ENCODE results near the gene ELOVL6. TPM values are rescaled to one million over a fixed set of nuclear protein-coding genes. Genes with fewer than 3 reads are reported as not detected.
"Not testable (repeated sequence)": the region's sequence is repeated elsewhere in the genome, so short reads cannot be mapped to it uniquely, and the experiment has no call there.

Gene ELOVL6
- total RNA-seq, 3 donors from 2014 or later, result 21.8 to 59.8 (median 50.3) TPM

DNA sequence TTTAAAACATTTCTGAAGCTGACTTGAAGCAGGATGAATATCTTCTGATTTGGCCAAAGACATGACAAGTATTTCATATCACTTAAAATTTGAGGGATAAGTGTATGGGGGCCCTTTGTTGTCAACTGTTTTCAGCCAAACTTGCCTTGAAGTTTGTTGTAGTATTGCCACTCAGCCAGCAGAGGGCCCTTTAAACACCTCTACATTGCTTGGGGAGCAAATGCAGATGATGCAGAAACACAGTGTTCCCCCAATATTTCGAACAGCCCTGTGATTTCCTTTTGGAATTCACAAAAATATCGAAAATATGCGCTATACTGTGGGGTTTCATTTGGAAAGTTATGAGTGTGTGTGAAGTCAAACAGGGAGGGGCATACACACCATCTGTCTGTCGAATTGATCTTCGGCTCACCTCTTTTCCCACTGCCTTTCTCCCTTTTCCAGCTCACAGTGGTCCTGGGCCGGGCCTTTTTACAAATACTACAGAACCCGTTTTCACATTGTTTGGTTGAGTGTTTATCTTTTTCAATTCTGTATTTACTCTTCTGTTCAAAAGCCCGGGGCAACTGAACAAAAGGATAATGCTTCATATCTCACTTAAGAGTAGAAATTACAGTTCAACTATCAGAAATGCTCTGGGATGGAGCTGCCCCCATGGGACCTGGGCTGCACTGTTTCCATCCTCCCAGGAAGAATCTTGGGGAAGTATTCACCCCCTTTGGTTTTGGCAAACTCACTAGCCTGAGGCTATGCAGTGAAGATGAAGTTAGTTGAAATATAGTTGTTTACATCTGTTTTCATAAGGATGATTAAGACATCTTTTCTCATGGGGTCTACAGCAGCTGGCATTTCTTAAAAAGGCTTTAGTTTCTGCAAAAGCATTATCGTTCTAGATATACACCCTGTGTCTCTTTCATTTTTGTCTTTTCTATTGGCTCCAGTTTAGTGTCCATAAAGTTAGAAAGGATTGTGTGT, 148.2 kb downstream of the ELOVL6 start:
- no peaks in the 10 kb centered on the region for H3K9me3 ChIP-seq
- peak; percentile 61 for ATAC-seq
- DNase-seq, result peak in 1 of 3 donors; percentile 72
- H3K4me3 ChIP-seq, result no peak overlapping the region
- no peaks in the 10 kb centered on the region for H3K36me3 ChIP-seq (ENCODE audit: low read depth)
- TF ChIP-seq, protein P1, sequence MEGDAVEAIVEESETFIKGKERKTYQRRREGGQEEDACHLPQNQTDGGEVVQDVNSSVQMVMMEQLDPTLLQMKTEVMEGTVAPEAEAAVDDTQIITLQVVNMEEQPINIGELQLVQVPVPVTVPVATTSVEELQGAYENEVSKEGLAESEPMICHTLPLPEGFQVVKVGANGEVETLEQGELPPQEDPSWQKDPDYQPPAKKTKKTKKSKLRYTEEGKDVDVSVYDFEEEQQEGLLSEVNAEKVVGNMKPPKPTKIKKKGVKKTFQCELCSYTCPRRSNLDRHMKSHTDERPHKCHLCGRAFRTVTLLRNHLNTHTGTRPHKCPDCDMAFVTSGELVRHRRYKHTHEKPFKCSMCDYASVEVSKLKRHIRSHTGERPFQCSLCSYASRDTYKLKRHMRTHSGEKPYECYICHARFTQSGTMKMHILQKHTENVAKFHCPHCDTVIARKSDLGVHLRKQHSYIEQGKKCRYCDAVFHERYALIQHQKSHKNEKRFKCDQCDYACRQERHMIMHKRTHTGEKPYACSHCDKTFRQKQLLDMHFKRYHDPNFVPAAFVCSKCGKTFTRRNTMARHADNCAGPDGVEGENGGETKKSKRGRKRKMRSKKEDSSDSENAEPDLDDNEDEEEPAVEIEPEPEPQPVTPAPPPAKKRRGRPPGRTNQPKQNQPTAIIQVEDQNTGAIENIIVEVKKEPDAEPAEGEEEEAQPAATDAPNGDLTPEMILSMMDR (IDR thresholded peaks at IDR 0.05), result peak; percentile 44
- peaks cover 1% of the 10 kb centered on the region for H3K4me1 ChIP-seq (ENCODE audit: low read depth)
- intact Hi-C loops (cut with DNase I, micrococcal nuclease), result loop anchor here (10.0 kb wide), 2 partner anchors 155 to 165 kb away; no protein-coding TSS in a partner anchor

DNA sequence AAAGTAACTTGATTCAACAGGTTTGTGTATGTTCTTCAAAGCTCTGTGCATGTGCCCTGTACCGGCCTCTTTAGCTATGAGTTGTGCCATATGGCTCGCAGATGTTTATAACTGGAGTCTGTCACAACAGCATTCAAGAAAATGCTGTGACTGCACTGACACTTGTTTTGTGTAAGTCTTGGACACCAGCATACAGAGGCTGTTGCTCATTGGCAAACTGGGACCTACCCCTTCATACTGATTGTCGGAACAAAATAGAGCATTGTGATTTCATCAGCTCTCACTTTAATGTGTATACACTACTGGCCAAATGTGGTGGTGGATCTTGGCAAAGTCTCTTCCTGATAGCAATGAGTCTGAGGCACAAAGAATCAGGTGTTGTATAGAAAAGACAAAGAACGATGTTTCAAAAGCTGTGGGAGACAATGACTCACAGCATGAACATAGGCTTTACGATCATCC, 151.8 kb downstream of the ELOVL6 start:
- DNase-seq, result no peak
- intact Hi-C loops (cut with DNase I, micrococcal nuclease), result no loop called here
- no peak for ATAC-seq
- TF ChIP-seq, protein P1 (IDR thresholded peaks at IDR 0.05), result no peak
- H3K36me3 ChIP-seq (ENCODE audit: low read depth), result no peaks in the 10 kb centered on the region
- no peaks in the 10 kb centered on the region for H3K9me3 ChIP-seq
- H3K4me1 ChIP-seq (ENCODE audit: low read depth), result no peaks in the 10 kb centered on the region
- no peak overlapping the region for H3K4me3 ChIP-seq

DNA sequence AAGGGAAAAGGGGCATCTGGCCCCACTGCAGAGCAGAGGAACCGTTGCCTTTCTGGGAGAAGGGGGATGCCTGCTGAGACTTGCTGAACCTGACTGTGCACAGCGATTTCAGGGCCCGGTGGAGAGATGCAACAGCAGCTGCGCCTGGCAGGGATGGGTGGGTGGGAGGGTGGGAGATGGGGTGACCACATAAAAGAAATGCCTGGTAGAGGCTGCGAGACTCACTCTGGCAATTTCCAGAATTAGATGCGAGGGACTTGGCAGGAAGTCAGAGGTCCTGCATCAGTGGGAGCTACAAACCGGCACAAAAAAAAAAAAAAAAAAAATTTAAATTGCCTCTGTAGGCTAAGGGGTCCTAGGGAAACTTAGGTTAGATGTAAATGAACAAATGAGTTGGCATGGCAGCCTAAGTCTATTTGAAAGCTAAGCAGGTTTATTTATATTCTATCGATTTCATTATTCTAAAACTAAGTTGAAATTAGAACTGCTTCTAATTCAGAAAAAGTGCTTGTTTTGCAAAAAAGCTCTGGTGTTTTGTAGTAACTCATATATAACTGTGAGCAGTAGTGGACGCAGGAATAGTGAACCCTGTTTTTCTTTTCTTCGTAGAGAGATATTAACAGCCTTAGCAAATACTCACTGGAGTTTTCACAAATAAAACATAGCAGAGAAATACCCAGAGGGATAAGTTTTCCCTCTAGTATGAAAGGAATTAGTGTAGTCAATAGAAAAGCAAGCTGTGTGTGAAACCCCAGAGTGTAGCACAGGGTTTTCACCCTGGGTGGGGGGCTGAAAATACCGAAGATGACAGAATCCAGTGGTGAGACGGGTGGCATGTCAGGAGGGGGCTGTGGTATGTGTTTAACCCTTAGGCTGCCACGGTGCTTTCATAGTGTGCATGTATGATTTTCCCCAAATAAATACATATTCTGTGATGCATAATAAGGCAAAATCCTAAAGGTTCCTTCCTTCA, 155.6 kb downstream of the ELOVL6 start:
- no peaks in the 10 kb centered on the region for H3K4me1 ChIP-seq (ENCODE audit: low read depth)
- no peak for ATAC-seq

DNA sequence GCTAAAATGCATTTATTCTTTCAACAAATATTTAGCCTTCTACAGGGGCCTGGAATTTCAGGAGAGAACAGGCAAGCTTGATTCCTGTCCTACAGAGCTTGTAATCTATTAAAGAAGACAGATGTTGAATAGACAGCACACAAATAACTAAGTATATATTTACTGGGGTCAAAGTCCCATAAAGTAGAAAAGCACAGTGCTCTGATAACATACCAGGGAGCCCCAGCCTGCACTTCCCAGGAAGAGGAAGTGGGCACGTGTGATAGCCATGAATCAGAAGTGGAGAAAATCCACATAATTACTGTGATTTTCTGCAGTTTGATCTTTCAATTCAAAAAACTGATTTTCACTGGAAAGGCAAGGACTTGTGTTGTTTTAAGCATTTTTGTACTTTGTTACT, 156.7 kb downstream of the ELOVL6 start:
- intact Hi-C loops (cut with DNase I, micrococcal nuclease), result no loop called here
- Histone ChIP-seq H3K36me3 (ENCODE audit: low read depth) (no peaks in the 10 kb centered on the region), H3K4me3 (no peak overlapping the region), H3K4me1 (ENCODE audit: low read depth) (no peaks in the 10 kb centered on the region), H3K9me3 (no peaks in the 10 kb centered on the region)
- TF ChIP-seq, protein P1 (IDR thresholded peaks at IDR 0.05), result no peak
- no peak for DNase-seq
- no peak for ATAC-seq

More for the DNA sequence above, 155.6 kb downstream of the ELOVL6 start:
- Histone ChIP-seq H3K9me3 (no peaks in the 10 kb centered on the region), H3K36me3 (ENCODE audit: low read depth) (no peaks in the 10 kb centered on the region), H3K4me3 (no peak overlapping the region)
- intact Hi-C loops (cut with DNase I, micrococcal nuclease), result no loop called here
- TF ChIP-seq, protein P1 (IDR thresholded peaks at IDR 0.05), result no peak
- DNase-seq, result no peak

DNA sequence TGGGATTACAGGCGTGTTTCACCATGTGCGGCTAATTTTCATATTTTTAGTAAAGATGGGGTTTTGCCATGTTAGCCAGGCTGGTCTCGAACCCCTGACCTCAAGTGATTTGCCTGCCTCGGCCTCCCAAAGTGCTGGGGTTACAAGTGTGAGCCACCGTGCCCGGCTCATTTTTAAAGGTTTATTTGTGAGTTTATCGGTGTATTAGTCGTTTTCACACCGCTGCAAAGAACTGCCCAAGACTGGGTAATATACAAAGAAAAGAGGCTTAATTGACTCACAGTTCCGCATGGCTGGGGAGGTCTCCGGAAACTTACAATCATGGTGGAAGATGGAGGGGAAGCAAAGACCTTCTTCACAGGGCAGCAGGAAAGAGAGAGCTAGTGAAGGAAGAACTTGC, 159.3 kb downstream of the ELOVL6 start:
- H3K9me3 ChIP-seq; H3K36me3 ChIP-seq (ENCODE audit: low read depth); H3K4me3 ChIP-seq; DNase-seq; ATAC-seq; H3K4me1 ChIP-seq (ENCODE audit: low read depth); intact Hi-C loops (cut with DNase I, micrococcal nuclease): not testable (repeated sequence)

Measured in mucosa of descending colon (tissue), 3 donors.